ENCODE results near the gene MAGEB2. TPM values are rescaled to one million over a fixed set of nuclear protein-coding genes. Genes with fewer than 3 reads are reported as not detected.

Gene MAGEB2, protein sequence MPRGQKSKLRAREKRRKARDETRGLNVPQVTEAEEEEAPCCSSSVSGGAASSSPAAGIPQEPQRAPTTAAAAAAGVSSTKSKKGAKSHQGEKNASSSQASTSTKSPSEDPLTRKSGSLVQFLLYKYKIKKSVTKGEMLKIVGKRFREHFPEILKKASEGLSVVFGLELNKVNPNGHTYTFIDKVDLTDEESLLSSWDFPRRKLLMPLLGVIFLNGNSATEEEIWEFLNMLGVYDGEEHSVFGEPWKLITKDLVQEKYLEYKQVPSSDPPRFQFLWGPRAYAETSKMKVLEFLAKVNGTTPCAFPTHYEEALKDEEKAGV
- not detected in 2 replicates for total RNA-seq

DNA sequence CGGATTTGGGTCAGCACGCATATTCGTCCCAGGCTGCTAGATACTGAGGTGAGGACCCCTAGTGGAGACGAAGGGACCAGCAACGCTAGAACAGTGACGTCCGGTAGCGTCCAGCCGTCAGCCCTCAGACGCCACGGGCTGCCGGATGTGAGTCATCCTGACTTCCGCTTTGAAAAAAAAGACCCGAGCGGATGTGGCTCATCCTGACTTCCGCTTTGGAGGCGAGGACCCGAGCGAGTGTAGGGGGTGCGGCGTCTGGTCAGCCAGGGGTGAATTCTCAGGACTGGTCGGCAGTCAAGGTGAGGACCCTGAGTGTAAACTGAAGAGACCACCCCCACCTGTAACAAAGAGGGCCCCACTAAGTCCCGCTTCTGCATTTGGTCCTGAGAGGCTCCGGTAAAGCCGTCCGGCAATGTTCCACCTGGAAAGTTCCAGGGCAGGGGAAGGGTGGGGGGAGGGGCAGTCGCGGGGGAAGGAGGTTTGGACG, at the start of gene MAGEB2:
TSS of gene MAGEB2 (plus strand) at position 207 of the 487 bp plus-strand sequence. CDS start 3,018 bp downstream, outside the sequence.

DNA sequence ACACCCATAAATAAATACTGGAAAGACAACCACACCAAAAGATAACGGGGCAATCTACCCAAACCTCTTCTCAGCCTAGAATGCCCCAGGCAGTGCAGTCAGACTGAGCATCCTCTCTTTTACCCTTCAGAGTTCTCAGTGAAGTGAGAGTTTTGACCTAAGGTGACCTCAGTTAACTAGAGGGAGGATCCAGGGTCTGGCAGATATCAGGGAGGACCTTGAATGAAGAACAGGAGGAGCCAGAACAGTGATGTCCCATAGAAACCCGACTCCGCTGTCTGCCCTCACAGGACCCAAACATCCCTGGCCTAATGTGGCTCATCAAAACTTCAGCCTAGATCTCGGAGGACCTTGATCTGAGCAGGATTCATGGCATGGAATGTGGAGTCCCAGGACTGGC, 15.0 kb downstream of the MAGEB2 start, which contains the start of gene MAGEB3:
TSS of gene MAGEB3 (plus strand) at position 263 of the 400 bp plus-strand sequence. CDS start 5,268 bp downstream, outside the sequence.

GRCh38 chrX:30241724-30242415, 26.5 kb downstream of the MAGEB2 start, which contains the start of gene MAGEB4:
Gene MAGEB4, plus strand, starts transcription at chrX:30242000. Its CDS starts 136 bp downstream, at chrX:30242136.

GRCh38 chrX:30246769-30247489, 31.6 kb downstream of the MAGEB2 start, which contains the start of gene MAGEB1:
Gene MAGEB1, plus strand, starts transcription at chrX:30247146. Its CDS starts 3,348 bp downstream, at chrX:30250494.

Other genes with a start within 250 kb of the MAGEB2 start
- not detected in 2 replicates for gene MAGEB3, start 15.1 kb downstream of the MAGEB2 start, total RNA-seq
- gene MAGEB4, start 26.4 kb downstream of the MAGEB2 start, total RNA-seq = not detected in 2 replicates
- not detected in 2 replicates for gene MAGEB1, start 31.6 kb downstream of the MAGEB2 start, total RNA-seq
- gene NR0B1, start 93.8 kb downstream of the MAGEB2 start, total RNA-seq = not detected in 2 replicates

Measured in pericardium fibroblast (primary cell).